Measurements from ENCODE around the gene CEND1.
A peak's percentile ranks its signal among the peaks of the same experiment; 100 is the strongest.
"Not testable (repeated sequence)": the region's sequence is repeated elsewhere in the genome, so short reads cannot be mapped to it uniquely, and the experiment has no call there.

Gene CEND1

DNA sequence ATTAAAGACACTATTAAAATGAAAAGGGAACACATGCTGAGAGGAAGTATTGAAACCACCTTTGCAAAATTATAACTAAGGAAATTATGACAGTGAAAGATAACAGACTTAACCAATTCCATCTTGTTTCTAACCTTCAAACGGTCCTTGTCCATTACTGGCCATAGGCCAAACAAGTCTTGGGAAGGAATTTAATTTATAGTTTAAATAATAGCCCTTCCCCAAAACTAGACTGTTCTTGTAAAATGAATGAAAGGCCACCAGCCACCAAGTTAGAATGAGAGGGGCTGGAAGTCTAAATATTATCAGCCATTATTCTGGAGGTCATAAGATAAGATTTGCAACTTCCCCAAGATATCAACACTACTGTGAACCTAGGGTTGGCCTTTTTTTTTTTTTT lies 44.5 kb downstream of the CEND1 start:
- H3K4me3 Mint-ChIP-seq: no peak overlapping the region

DNA sequence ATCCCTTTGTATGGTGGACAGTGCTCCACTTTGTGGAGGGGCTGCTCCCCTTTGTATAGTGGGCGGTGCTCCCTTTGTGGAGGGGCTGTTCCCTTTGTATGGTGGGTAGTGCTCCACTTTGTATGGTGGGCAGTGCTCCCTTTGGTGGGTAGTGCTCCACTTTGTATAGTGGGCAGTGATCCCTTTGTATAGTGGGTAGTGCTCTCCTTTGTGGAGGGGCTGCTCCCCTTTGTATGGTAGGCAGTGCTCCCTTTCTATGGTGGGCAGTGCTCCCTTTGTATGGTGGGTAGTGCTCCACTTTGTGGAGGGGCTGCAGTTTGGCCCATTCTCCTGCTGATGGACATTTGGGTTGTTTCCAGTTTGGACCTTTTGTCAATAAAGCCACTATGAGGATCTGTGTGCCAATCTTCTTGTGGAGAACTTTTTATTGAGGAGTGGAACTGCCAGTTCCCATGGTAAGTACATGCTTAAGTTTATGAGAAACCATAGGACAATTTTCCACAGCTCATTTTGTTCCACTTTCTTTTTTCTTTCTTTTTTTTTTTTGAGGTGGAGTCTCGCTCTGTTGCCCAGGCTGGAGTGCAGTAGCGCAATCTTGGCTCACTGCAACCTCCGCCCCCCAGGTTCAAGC lies 47.2 kb downstream of the CEND1 start:
- Mint-ChIP-seq H3K4me1 (peaks cover 7 to 13% of the 10 kb centered on the region in 2 donors), H3K9me3 (no peaks in the 10 kb centered on the region)
- DNase-seq: no peak

More for the DNA sequence above, 44.5 kb downstream of the CEND1 start:
- no peaks in the 10 kb centered on the region for H3K9me3 Mint-ChIP-seq
- H3K4me1 Mint-ChIP-seq: peaks cover 11 to 18% of the 10 kb centered on the region in 2 donors
- H3K36me3 Mint-ChIP-seq: peaks cover 4 to 5% of the 10 kb centered on the region in 2 donors
- DNase-seq (no peak), ATAC-seq (replicated peaks) (no peak)
- no peaks in the 10 kb centered on the region for H3K27me3 Mint-ChIP-seq
- H3K27ac Mint-ChIP-seq: no peak overlapping the region

DNA sequence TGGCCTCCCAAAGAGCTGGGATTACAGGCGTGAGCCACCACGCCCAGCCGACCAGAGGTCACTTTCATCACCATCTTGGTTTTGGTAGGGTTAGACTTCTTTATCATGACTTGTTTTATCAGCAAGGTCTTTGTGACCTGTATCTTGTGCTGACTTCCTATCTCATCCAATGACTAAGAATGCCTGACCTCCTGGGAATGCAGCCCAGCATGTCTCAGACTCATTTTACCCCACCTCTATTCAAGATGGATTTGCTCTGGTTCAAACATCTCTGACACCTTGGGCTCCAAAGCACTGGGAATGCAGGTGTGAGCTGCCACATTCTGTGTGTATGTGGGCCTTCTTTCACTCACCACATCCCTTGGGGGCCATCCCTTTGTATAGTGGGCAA lies 47.7 kb downstream of the CEND1 start:
- ATAC-seq (replicated peaks) (no peak), DNase-seq (no peak)
- peaks cover 4 to 16% of the 10 kb centered on the region in 2 donors for H3K27me3 Mint-ChIP-seq
- no peaks in the 10 kb centered on the region for H3K9me3 Mint-ChIP-seq
- peaks cover 12 to 19% of the 10 kb centered on the region in 2 donors for H3K4me1 Mint-ChIP-seq
- no peak overlapping the region for H3K4me3 Mint-ChIP-seq
- H3K36me3 Mint-ChIP-seq: no peaks in the 10 kb centered on the region
- H3K27ac Mint-ChIP-seq: no peak overlapping the region

More for the DNA sequence above, 47.2 kb downstream of the CEND1 start:
- no peak overlapping the region for H3K4me3 Mint-ChIP-seq
- H3K27ac Mint-ChIP-seq: no peak overlapping the region
- ATAC-seq (replicated peaks): no peak
- peaks cover 4 to 10% of the 10 kb centered on the region in 2 donors for H3K27me3 Mint-ChIP-seq
- H3K36me3 Mint-ChIP-seq: no peaks in the 10 kb centered on the region

DNA sequence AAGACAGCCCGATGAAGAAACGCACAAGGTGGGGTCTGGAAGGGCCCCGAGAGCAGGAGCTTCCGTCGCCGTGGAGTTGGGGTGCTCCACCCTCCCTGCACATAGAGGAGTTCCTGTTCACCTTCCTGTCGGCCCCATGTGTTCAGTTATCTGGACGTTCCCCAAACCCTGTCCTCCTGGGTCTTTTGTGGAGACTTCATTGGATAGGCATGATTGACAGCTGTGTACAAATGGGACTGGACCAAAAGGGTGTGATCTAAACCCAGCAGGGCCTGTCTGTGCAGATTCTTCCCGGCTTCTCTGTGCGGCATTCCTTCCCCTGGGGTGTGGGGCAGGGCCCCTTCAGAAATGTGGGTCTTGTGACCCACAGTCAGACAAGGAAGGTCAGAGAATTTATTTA lies 52.0 kb downstream of the CEND1 start:
- H3K27me3 Mint-ChIP-seq: peaks cover 8 to 31% of the 10 kb centered on the region in 2 donors
- H3K36me3 Mint-ChIP-seq, H3K9me3 Mint-ChIP-seq, H3K27ac Mint-ChIP-seq, DNase-seq: not testable (repeated sequence)
- peaks cover 13 to 18% of the 10 kb centered on the region in 2 donors for H3K4me1 Mint-ChIP-seq
- H3K4me3 Mint-ChIP-seq: peak overlapping the region; percentile 46 to 47
- ATAC-seq (replicated peaks): peak in 1 of 2 donors; percentile 31

DNA sequence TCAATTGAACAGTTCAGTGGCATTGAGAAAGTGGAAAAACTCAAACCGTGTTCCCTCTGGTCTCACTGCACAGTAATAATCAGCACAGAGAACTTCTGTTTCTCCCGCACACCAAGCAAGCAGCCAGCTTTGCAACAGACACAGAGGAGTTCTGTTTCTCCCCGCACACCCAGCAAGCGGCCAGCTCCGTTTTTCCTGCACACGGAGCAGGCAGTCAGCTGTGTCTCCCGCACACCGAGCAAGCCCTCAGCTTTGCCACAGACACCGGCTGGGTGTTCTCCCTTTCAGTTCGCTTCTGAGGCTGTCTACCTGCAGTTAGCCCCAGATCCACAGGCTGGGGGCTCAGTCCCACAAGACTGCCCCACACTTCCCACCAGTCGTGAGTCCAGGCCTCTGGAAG lies 52.5 kb downstream of the CEND1 start:
- H3K27me3 Mint-ChIP-seq: peaks cover 8 to 36% of the 10 kb centered on the region in 2 donors
- ATAC-seq (replicated peaks) (peak; percentile 56 to 62), DNase-seq (no peak)
- H3K9me3 Mint-ChIP-seq: no peaks in the 10 kb centered on the region
- no peaks in the 10 kb centered on the region for H3K36me3 Mint-ChIP-seq
- no peak overlapping the region for H3K27ac Mint-ChIP-seq
- peak overlapping the region; percentile 2 to 47 for H3K4me3 Mint-ChIP-seq
- H3K4me1 Mint-ChIP-seq: peaks cover 13 to 18% of the 10 kb centered on the region in 2 donors
